ENCODE measurements around the gene AKR1B15. TPM values are rescaled to one million over a fixed set of nuclear protein-coding genes. Genes with fewer than 3 reads are reported as not detected.

AKR1B15 gene
- total and polyA plus RNA-seq, 2 of the 4 experiments (the other 2 are of a cell fraction), result not detected

- Histone ChIP-seq H3K27me3 (ENCODE audit: control insufficient read depth, insufficient read depth, low read length) (peaks cover 47% of the 10 kb centered on the region), H4K91ac (ENCODE audit: insufficient read depth, low read depth, low read length) (no peak overlapping the region), H3K4me1 (ENCODE audit: control insufficient read depth, insufficient read depth, low read length) (no peaks in the 10 kb centered on the region), H3K18ac (ENCODE audit: low read depth, low read length) (no peak overlapping the region), H3K14ac (replicated peaks; ENCODE audit: low read depth, low read length) (no peak overlapping the region), H2AK9ac (replicated peaks; ENCODE audit: low read depth, low read length, poor library complexity) (no peak overlapping the region), H3K4me2 (ENCODE audit: low read depth, low read length) (no peak overlapping the region), H2BK120ac (ENCODE audit: low read depth, low read length) (no peak overlapping the region), H3K4ac (ENCODE audit: low read depth, low read length) (no peak overlapping the region), H4K20me1 (ENCODE audit: insufficient read depth, low read length) (no peaks in the 10 kb centered on the region), H2BK5ac (ENCODE audit: low read depth, low read length, poor library complexity, severe bottlenecking) (no peak overlapping the region), H3K9ac (ENCODE audit: low read depth, low read length) (no peak overlapping the region), H3K4me3 (ENCODE audit: insufficient read depth, low read depth, low read length) (no peak overlapping the region), H3K79me1 (ENCODE audit: low read depth in 1 of 2, low read length in 2 of 2) (no peaks in the 10 kb centered on the region), H3K9me1 (ENCODE audit: insufficient read depth, low read length) (no peaks in the 10 kb centered on the region), H3K23ac (ENCODE audit: low read depth, low read length) (no peak overlapping the region), H3K36me3 (ENCODE audit: control insufficient read depth, insufficient read depth, low read length) (no peaks in the 10 kb centered on the region), H4K5ac (ENCODE audit: low read depth, low read length) (no peak overlapping the region), H2BK15ac (ENCODE audit: low read depth, low read length) (no peak overlapping the region), H2AFZ (replicated peaks; ENCODE audit: low read length, poor library complexity) (no peak overlapping the region), H2BK20ac (ENCODE audit: low read depth, low read length) (no peak overlapping the region), H3K56ac (ENCODE audit: extremely low read depth, insufficient read depth, low read length) (no peak overlapping the region), H3K27ac (ENCODE audit: insufficient read depth, low read length) (no peak overlapping the region), H3K9me3 (ENCODE audit: control insufficient read depth, insufficient read depth, low read length) (no peaks in the 10 kb centered on the region), H4K8ac (ENCODE audit: low read depth in 2 of 2, low read length in 2 of 2) (no peak overlapping the region), H2AK5ac (ENCODE audit: low read depth, low read length) (no peak overlapping the region)
- CTCF ChIA-PET, result interaction anchor here (0.7 kb wide), 1 partner anchor 122 kb away, joined by 3 read pairs; no protein-coding TSS in a partner anchor
- DNase-seq (peak; percentile 5), ATAC-seq (ENCODE audit: low read depth) (no peak)
- no peak for TF ChIP-seq POLR2A (IDR thresholded peaks at IDR 0.05; ENCODE audit: low read depth, low read length)
- TF ChIP-seq CHD1 (IDR thresholded peaks at IDR 0.05; ENCODE audit: low read depth, low read length), result no peak
- no peak for TF ChIP-seq RAD21 (IDR thresholded peaks at IDR 0.05; ENCODE audit: low read length)
- POLR2A ChIA-PET (ENCODE audit: unreplicated experiment), result no interaction called here
- BruUV-seq (replicated peaks), result no TSS peak
- in situ Hi-C loops (cut with MboI; ENCODE audit: low sequenced_read_pairs) (no loop called here), intact Hi-C loops (cut with micrococcal nuclease) (no loop called here), dilution Hi-C loops (cut with HindIII; ENCODE audit: low sequenced_read_pairs, unreplicated experiment) (no loop called here)
- 75% methylated on average over 1 of the region's 4 CpGs; no CpG with 5 or more reads in 1 of the 2 experiments for WGBS, 2 experiments (ENCODE audit: extremely low coverage in 2 of 2, insufficient read length in 1 of 2)
Measured at GRCh38 chr7:134553976-134554375, 5.1 kb downstream of the AKR1B15 start.
